ENCODE data around the gene USP6NL.

DNA sequence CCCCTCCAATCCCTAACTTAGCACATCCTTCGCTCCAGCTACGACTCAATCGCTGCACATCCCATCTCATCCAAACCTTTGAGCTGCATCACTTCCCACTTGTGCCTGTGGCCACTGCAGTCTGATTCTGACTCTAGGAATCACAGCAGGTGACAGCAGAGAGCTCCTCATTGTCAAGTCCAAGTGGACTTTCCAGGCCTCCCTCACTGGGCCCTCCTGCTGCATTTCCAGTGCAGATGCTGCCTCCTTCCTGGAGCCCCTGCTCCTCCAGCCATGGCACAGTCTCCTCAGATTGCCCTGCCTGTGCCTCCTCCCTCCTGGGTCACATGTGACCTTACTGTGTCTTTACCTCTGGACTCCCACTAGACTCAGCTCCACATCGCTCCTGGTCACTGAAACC lies 157.3 kb downstream of the USP6NL start:
- TF ChIP-seq TAF1 (IDR thresholded peaks at IDR 0.05; ENCODE audit: borderline replicate concordance, low read depth, low read length): no peak
- 0 out of 2 replicates have a peak, but pooled peaks have one; percentile 2 for TF ChIP-seq POLR2AphosphoS5 (IDR thresholded peaks at IDR 0.05; ENCODE audit: low read depth, low read length)

All from GM12892 (cell line).